Measurements from ENCODE around the gene KREMEN2.

Gene KREMEN2

DNA sequence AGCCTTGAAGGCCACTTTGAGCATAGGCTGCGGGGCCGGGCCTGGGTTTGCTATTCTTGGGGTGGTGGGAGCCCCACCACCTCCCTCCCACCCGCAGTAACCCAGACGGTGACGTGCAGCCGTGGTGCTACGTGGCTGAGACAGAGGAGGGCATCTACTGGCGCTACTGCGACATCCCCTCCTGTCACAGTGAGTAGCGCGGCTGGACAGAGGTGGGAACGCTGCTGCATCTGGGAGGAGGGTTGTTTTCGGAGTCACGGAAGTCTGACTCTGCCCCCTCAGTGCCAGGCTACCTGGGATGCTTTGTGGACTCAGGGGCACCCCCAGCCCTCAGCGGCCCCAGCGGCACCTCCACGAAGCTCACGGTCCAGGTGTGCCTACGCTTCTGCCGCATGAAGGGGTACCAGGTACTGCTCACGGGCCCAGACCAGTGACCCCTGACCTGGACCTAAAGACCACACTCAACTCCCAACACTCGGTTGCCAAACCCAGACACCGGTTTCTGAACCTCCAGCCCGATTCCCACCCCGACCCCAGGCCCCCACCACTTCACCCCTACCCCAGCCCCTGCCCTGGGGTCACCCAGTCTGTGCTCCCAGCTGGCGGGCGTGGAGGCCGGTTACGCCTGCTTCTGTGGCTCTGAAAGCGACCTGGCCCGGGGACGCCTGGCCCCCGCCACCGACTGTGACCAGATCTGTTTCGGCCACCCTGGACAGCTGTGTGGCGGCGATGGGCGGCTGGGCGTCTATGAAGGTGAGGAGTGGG, 2.1 kb downstream of the KREMEN2 start:
- no peak for DNase-seq

DNA sequence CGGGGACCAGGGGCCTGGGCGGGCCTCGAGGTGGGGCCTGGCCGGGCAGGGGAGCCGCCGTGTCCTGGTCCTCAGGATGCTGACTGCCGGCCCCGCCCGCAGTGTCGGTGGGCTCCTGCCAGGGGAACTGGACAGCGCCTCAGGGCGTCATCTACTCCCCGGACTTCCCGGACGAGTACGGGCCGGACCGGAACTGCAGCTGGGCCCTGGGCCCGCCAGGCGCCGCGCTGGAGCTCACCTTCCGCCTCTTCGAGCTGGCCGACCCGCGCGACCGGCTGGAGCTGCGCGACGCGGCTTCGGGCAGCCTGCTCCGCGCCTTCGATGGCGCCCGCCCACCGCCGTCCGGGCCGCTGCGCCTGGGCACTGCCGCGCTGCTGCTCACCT, 2.7 kb downstream of the KREMEN2 start:
- no peak for DNase-seq

DNA sequence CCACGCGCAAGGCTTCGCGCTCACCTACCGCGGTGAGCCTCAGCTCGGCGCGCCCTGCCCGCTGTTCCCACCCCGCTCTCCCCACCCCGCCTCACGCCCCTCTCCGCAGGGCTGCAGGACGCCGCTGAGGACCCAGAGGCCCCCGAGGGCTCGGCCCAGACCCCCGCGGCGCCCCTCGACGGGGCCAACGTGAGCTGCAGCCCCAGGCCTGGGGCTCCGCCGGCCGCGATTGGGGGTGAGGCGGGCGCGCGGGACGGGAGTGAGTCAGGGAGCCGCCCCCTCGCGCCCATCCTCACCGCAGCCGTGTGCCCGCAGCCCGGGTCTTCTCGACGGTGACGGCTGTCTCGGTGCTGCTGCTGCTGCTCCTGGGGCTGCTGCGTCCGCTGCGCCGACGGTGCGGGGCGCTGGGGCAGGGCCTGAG, 3.1 kb downstream of the KREMEN2 start:
- no peak for DNase-seq

DNA sequence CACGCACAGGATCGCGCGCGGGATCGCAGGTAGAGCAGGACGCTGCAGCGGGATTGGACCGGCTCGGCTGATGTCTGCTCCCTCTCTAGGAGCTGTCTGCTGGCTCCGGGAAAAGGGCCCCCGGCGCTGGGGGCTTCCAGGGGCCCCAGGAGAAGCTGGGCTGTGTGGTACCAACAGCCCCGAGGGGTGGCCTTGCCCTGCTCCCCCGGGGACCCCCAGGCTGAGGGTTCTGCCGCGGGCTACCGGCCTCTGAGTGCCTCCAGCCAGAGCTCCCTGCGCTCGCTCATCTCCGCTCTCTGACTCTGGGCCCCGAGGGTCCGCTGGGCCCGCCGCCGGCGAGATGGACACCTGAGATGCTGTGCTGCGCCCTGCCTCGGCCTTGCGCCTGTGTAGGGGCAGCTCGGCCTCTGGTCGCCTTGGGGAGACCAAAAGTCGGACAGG, 3.7 kb downstream of the KREMEN2 start:
- DNase-seq = no peak

DNA sequence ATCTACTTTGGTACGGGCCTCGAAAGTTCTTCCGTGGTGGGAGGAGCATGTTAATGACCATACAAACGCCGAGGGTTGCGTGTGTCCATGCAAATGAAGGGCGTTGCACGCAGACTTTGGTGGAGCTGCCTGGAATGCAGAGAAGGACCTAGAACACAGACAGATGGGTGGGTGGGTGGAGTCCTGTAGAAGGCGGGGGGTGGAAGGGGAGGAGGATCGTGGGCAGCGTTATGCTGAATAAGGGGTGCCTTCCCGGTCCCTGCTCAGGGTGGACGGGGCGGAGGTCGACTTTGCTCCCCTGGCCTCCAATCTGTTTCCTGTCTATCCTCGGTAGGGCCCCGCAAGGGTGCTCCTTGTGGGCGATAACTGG, 4.3 kb downstream of the KREMEN2 start:
- DNase-seq = no peak

DNA sequence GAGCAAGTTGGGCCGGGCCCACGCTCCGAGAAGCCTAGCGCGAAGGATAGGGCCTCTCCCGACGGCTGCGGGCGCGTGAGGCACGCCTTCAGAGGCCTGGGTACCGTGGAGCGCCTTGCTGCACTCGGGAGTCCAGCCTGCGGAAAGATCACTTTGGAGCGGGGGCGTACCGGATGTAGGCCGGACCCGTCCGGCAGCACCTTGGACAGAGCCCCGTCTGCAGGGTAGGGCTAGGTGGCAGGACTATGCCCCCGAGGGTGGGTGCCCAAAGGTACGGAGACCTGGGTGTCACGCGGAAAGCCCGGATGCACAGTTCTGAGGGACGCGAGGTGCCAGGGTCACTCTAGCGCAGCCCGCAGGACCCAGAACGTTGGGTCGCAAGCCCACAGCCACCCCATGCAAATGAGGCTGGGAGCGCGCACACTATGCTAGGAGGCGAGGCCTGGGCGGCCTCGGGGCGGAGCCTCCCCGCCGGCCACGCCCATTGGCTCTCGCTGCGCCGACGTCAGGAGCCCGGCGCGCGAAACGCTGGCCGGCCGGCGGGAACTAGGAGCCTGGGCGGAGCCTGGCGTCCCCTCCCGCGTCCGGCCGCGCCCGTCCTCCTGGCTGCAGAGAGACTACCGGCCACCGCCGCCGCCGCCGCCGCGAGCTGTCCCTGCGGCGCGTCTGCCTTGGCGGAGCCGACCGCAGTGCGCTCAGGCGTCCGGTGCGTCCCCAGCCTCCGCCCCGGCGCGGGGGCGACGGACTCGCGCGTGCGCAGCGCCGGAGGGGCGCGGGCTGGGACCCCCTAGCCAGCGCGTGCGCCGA, 4.9 kb downstream of the KREMEN2 start, which contains the start of gene PAQR4:
Gene PAQR4 (plus strand): TSS at position 611 of the 807 bp plus-strand sequence. CDS start 327 bp downstream, outside the sequence.
- peak; percentile 55 for DNase-seq

DNA sequence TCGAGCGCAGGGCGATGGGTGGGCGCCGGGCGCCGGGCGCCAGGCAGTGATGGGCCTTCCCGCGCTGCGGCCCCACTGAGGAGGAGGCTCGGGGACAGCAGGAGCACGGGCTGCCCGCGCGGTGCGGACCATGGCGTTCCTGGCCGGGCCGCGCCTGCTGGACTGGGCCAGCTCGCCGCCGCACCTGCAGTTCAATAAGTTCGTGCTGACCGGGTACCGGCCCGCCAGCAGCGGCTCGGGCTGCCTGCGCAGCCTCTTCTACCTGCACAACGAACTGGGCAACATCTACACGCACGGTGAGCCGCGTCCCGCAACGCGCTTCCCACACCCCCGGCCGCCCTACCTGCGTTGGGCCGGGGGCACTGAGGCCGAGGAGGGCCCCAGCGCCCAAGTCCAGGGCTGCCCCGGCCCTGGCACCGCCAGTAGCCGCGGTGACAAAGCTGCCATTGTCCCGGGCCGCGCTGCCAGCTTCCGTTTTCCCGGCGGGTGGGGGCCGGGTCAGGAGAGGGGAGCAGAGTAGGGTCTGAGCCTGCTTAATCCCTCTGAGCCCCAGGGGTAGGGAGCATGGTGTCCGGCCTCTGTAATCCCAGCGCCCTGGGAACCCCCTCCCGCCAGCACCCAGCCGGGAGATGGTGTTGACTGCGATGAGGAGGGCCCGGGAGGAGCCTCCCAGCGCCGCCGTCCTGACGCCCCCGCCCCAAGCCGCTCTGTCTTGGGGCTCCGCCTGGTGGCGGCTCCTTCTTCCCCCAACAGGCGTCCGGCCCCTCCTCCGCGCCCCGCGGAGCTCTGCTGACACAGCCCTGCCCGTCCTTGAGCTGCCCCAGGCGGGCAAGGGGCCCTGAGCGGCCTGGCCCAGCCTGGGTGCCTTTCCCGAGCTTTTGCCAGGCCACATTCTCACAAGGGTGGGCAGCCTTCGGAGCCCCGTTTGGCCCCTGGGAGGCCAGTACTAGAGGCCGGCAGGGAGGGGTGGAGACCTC, 5.8 kb downstream of the KREMEN2 start:
- peak; percentile 5 for DNase-seq

DNA sequence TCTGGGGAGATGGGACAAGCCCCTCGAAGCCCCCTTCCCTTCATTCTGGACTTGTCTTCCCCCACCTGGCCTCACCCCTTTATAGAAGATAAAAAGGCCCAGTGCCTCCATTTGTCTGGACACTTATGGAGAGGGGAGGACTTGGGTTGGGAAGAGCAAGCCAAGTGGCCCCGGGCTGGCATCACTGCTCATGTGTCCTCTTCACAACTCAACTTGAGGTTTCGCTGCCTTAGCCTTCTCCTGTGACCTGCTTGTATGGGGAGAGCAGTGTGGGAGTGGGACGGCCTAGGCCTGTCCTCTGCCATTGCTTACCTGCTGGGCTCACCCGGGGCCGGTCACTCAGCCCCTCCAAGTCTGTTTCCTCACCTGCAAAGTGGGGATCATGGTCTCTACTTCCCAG, 6.5 kb downstream of the KREMEN2 start:
- no peak for DNase-seq

DNA sequence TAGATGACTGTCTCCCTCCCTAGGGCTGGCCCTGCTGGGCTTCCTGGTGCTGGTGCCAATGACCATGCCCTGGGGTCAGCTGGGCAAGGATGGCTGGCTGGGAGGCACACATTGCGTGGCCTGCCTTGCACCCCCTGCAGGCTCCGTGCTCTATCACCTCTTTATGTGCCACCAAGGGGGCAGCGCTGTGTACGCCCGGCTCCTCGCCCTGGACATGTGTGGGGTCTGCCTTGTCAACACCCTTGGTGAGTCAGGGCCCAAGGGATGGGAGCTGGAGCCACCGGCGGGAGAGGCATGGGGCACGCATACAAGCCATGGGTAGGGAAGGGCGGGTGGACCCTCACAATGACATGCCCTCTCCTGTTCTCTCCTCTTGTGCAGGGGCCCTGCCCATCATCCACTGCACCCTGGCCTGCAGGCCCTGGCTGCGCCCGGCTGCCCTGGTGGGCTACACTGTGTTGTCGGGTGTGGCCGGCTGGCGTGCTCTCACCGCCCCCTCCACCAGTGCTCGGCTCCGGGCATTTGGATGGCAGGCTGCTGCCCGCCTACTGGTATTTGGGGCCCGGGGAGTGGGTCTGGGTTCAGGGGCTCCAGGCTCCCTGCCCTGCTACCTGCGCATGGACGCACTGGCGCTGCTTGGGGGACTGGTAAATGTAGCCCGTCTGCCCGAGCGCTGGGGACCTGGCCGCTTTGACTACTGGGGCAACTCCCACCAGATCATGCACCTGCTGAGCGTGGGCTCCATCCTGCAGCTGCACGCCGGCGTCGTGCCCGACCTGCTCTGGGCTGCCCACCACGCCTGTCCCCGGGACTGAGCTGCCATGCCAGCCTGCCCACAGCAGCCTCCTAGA, 7.3 kb downstream of the KREMEN2 start:
- no peak for DNase-seq

DNA sequence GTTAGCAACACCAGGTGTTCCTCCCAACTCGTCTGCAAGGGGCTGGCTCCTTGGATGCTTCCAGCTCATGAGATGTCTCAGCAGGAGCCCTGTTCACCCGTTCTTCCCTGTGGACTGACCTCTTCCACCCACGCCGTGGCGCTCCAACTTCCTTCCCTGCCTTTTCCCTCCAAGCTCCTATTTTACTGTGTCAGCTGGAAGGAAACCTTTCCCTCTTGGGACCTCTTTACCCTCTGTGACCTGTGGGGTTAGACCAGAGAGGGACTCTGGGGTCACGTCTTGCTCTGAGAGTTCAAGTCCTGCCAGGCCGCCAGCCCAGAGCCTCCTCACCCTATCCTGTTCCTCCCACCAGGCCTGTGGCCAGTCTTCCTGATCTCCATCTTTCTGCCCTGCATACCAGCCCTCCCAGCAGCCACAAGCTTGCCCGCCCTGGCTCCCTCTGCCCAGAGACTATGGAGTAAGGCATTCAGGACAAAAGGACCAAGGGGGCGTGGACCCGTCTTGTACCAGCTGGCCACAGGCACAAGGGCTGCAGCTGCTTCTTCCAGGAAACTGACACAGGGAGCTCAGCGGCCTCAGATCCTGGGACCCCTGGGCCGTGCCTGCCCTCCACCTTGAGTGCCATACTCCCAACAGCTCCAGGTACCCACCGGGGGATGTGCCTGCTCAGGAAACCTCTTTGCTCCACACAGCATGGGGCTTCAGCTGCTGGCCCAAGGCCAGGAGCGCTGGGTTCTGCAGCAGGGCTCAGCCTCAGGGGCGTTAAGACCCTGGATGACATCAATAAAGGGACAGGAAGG, 8.1 kb downstream of the KREMEN2 start:
- no peak for DNase-seq

DNA sequence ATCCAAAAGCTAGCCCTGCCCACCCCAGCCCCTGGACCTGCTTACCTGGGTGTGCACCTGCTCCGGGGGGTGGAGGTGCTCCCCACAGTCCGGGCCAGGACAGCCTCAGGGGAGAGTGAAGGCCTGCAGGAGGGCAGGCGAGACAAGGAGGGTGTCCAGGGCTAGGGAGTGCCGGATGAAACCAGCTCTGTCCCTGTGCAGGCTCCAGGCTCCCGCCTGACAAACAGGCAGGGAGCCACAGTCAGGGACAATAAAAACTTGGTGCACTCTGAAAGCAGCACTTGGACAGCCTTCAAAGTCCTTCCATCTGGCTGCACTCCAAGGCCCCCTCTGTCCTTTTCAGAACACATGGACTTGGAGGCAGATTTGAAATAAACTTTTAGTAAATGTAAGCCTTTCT, 9.0 kb downstream of the KREMEN2 start:
- no peak for DNase-seq

DNA sequence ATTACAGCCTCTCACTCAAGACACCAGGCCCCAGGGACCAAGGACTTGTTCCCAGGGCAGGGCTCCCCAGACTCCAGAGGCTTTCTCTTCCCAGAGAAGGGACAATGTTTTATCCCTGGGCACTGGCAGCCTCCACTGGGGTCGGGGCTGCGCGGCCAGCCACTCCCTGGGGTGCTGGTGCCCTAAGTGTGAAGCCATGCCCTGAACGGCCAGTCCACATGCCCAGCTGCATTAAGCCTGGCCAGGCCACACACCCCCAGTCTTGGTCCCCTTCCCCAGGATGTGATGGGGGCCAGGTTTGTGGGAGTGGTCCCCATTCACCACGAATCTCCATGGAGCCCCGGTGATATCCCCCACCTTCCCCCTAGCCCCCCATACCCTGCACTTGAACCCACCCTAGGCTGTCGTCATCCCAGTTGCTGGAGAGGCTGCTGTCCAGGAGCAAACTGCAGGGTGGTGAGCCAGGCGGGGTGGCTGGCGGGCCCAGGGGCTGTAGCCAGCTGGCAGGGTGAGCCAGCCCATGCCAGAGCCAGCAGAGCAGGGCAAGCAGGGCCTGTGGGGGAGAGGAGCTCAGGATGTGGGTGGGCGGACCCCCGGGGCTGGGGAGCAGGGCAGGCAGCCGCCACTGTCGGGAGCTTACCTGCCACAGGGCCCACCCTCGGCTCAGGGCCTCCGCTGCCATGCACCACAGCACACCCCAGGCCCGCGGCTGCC, 9.7 kb downstream of the KREMEN2 start:
- no peak for DNase-seq

DNA sequence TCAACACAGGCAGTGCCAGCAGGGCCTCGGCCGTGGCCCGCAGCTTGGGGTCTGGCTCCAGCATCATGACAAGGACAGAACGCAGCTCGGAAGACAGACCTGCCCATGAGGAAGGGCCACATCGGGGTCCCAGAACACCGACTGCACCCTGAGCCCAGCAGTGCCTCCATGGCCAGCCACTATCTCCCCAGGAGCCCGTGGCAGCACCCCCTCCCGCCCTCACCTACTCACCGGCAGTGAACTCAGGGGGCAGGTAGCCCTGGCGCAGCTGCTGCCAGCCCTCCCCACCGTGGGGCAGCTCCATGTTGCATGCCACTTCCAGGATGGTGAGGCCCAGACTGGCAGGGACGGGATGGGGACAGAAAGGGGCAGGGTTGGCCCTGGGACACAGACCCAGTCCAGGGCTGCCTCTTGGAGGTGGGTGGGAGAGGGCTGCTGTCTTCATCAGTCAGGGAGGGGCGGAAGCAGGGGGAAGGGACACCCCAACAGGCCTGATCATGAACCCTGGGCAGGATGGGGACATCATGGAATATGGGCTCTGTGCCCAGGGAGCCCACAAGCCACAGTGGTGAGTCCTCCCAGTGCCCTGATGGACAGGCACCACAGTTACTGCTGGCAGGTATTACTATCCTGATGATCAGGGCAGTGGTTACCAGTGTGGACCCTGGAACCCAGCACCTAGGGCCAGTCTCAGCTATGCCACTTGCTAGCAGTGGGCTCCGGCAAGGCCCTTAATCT, 10.4 kb downstream of the KREMEN2 start:
- no peak for DNase-seq

DNA sequence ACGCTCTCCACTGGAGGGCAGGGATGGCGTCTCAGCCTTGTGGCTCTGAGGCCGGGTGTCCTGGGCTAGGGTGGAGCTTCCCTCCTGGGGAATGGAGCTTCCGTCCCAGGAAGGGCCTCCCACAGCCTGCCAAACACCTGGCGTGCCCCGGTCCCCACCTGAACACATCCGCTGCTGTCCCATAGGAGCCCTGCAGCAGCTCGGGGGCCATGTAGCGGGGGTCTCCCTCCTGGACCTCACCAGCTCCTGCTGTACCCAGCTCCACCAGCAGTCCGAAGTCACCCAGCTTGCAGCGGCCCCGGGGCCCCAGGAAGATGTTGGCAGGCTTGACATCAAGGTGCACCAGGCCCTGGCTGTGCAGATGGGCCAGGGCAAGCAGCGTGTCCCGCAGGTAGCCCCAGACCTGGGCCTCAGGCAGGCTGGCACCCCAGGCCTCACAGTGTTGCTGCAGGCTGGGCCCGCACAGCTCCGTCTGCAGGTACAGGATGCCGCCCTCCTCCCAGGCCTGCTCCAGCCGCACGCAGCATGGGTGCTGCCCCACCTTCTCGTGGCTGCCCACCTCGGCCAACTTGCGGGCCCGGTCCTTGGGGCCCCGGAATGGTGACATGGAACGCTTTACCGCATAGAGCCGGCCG, 11.2 kb downstream of the KREMEN2 start:
- DNase-seq = no peak

DNA sequence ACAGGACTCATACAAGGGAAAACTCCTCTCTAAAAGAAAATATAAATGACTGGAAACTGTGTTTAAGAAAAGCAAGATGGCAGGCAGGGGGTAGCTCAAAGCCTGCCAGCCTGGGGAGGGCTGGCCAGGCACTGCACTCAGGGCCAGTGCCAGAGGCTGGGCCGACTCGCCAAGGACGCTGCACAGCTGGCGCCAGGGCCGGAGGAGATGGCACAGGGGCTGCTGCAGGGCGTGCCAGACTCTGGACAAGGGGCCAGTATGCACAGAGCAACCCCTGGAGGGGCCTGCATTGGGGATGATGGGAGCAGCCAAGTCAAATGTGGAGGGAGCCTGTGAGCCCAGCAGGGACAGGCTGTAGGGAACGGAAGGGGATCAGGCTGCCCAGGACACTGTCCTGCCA, 12.1 kb downstream of the KREMEN2 start:
- no peak for DNase-seq

DNA sequence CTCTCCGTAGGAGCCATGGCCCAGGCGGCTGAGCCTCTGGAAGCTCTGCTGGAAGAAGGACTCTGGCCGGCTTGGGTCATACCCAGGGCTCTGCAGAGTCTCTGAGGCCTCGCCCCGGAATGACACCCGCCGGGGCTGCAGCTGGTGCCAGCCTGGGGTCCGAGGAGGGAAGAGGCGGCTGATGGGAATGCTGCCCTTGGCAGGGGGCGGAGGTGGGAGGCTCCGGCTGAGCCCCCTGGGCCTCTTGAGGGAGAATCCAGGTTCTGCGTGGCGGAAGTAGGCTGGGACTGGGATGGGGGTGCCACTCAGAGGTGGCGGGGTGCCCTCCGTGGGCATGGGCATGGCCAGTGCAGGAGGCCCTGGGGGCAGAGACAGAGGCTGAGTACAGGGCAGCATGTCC, 12.6 kb downstream of the KREMEN2 start:
- DNase-seq = no peak

DNA sequence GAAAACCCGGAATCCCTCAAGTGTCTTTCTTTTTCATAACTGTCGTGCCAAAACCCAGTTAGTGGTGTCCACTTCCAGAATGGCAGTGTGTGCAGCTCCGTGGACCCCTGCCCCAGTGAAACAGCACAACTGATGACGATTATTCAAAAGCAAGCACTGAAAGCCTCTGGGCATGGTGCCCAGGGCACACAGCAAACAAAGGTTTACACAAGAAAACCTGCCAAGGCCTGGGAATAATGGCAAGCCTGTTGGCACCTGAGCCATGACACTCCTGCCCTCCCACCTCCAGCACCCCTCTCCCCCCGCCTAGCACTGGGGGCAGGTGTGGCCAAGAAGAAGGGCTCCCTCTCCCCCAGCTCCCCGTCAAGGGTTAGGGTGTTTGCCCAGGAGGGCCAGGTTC, 13.4 kb downstream of the KREMEN2 start:
- peak; percentile 82 for DNase-seq

DNA sequence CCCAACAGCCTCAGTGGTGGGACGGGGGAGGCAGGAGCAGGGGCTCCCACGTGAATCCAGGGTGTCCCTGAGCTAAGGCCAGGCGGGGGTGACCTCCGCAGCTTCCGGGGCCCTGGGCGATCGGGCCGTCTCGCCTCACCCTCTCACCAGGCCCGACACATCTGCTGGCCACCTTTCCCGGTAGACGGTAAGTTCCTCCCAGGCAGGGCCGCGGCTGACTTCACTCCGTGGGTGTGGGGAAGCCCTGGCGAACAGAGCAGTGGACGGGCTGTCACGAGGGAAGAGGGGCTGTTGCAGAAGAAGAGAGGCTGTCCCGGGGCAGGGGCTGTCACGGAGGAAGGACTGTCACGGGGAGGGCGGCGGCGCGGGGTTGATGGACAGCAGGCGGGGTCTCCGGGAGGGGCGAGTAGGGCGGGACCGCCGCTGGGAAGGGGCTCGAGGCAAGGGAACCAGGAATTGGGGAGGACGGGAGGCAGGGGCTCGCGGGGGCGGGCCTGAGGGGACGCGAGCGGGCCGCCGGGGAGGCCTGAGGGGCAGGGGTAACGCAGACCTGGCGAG, 15.7 kb downstream of the KREMEN2 start:
- DNase-seq = no peak
